Measurements from ENCODE around the gene MARCHF10. TPM values are rescaled to one million over a fixed set of nuclear protein-coding genes. Genes with fewer than 3 reads are reported as not detected.

Gene MARCHF10
- total RNA-seq, 4 donors from 2014 or later: 0.33 to 0.52 (median 0.42) TPM; not detected in 1

GRCh38 chr17:62717589-62717855 lies 90.6 kb downstream of the MARCHF10 start:
- 98% methylated on average over 6 of the region's 6 CpGs for WGBS

GRCh38 chr17:62716834-62717588 lies 91.1 kb downstream of the MARCHF10 start:
- WGBS: 98% methylated on average over 14 of the region's 23 CpGs
- TF ChIP-seq CTCF (IDR thresholded peaks at IDR 0.05): no peak
- TF ChIP-seq POLR2A (IDR thresholded peaks at IDR 0.05; ENCODE audit: low read depth): no peak
- TF ChIP-seq EP300 (IDR thresholded peaks at IDR 0.05): no peak
- no peak for TF ChIP-seq POLR2AphosphoS5 (IDR thresholded peaks at IDR 0.05)
- Histone ChIP-seq H3K36me3 (no peaks in the 10 kb centered on the region), H3K9me3 (no peaks in the 10 kb centered on the region), H3K4me1 (no peaks in the 10 kb centered on the region), H3K27ac (replicated peaks in 1 of 4) (no peak overlapping the region), H3K4me3 (no peak overlapping the region), H3K27me3 (peaks cover 0 to 5% (median 0%) of the 10 kb centered on the region in 4 donors)
- no peak for DNase-seq (ENCODE audit: extremely low spot score)
- intact Hi-C loops (cut with DNase I): no loop called here

More at GRCh38 chr17:62717589-62717855, 90.6 kb downstream of the MARCHF10 start:
- no peak overlapping the region for H3K4me3 ChIP-seq
- H3K27me3 ChIP-seq: peaks cover 0 to 5% (median 0%) of the 10 kb centered on the region in 4 donors
- H3K36me3 ChIP-seq: no peaks in the 10 kb centered on the region
- no peak for TF ChIP-seq POLR2A (IDR thresholded peaks at IDR 0.05; ENCODE audit: low read depth)
- no peak for TF ChIP-seq EP300 (IDR thresholded peaks at IDR 0.05)
- TF ChIP-seq CTCF (IDR thresholded peaks at IDR 0.05): no peak
- TF ChIP-seq POLR2AphosphoS5 (IDR thresholded peaks at IDR 0.05): no peak
- no peak for DNase-seq (ENCODE audit: extremely low spot score)
- intact Hi-C loops (cut with DNase I): no loop called here
- H3K27ac ChIP-seq (replicated peaks in 1 of 4): no peak overlapping the region
- H3K4me1 ChIP-seq: no peaks in the 10 kb centered on the region
- H3K9me3 ChIP-seq: no peaks in the 10 kb centered on the region

GRCh38 chr17:62715882-62716390 lies 92.2 kb downstream of the MARCHF10 start:
- H3K4me3 ChIP-seq: no peak overlapping the region
- H3K27me3 ChIP-seq: peaks cover 0 to 5% (median 0%) of the 10 kb centered on the region in 4 donors
- no peaks in the 10 kb centered on the region for H3K9me3 ChIP-seq
- 97% methylated on average over 16 of the region's 18 CpGs for whole genome bisulfite sequencing
- intact Hi-C loops (cut with DNase I): no loop called here
- H3K36me3 ChIP-seq: no peaks in the 10 kb centered on the region
- no peak overlapping the region for H3K27ac ChIP-seq (replicated peaks in 1 of 4)
- no peak for TF ChIP-seq EP300 (IDR thresholded peaks at IDR 0.05)
- TF ChIP-seq CTCF (IDR thresholded peaks at IDR 0.05): no peak
- no peak for TF ChIP-seq POLR2AphosphoS5 (IDR thresholded peaks at IDR 0.05)
- no peak for TF ChIP-seq POLR2A (IDR thresholded peaks at IDR 0.05; ENCODE audit: low read depth)
- DNase-seq (ENCODE audit: extremely low spot score): no peak
- H3K4me1 ChIP-seq: no peaks in the 10 kb centered on the region

GRCh38 chr17:62714016-62714777 lies 93.9 kb downstream of the MARCHF10 start:
- Histone ChIP-seq H3K4me3 (no peak overlapping the region), H3K27ac (replicated peaks in 1 of 4) (no peak overlapping the region), H3K4me1 (no peaks in the 10 kb centered on the region), H3K27me3 (no peaks in the 10 kb centered on the region), H3K9me3 (no peaks in the 10 kb centered on the region), H3K36me3 (no peaks in the 10 kb centered on the region)
- intact Hi-C loops (cut with DNase I): no loop called here
- TF ChIP-seq POLR2AphosphoS5 (IDR thresholded peaks at IDR 0.05) (no peak), CTCF (IDR thresholded peaks at IDR 0.05) (no peak), EP300 (IDR thresholded peaks at IDR 0.05) (no peak), POLR2A (IDR thresholded peaks at IDR 0.05; ENCODE audit: low read depth) (no peak)
- no peak for DNase-seq (ENCODE audit: extremely low spot score)
- 93% methylated on average over 8 of the region's 8 CpGs for WGBS
